WTC11 (cell line): ENCODE measurements around the gene GPC5. TPM values are rescaled to one million over a fixed set of nuclear protein-coding genes. Genes with fewer than 3 reads are reported as not detected.

Experiments
- ATAC-seq: fragments of 200-7000 bp; cut with Tn5 transposase; 2 replicates; pipeline ENCODE4 v1.10.0; 2021; ENCODE audit warnings: mild to moderate bottlenecking, moderate library complexity
- CTCF ChIA-PET: fragments of 300-600 bp; sonication (Branson Sonifier 250); formaldehyde crosslinking; loops from one replicate; lab custom pipeline; 2021; ENCODE audit warnings: antibody characterized with exemption; lab: Charles Lee
- POLR2A ChIA-PET: fragments of 350-600 bp; sonication (Branson Sonifier 250); formaldehyde crosslinking; loops from one replicate; lab custom pipeline; 2021; ENCODE audit warnings: antibody characterized with exemption; lab: Charles Lee
- DNase-seq: peaks from one replicate; pipeline ENCODE4 v3.0.0; 2021; ENCODE audit warnings: low spot score
- H3K27ac Mint-ChIP-seq: 2 replicates; pipeline ENCODE4 v1.8.0; 2021; ENCODE audit warnings: mixed read lengths
- H3K27me3 Mint-ChIP-seq: 2 replicates; pipeline ENCODE4 v1.8.0; 2021; ENCODE audit warnings: low read depth, mild to moderate bottlenecking, moderate library complexity, mixed read lengths
- H3K36me3 Mint-ChIP-seq: 2 replicates; pipeline ENCODE4 v1.8.0; 2021; ENCODE audit warnings: mixed read lengths
- H3K4me1 Mint-ChIP-seq: 2 replicates; pipeline ENCODE4 v1.8.0; 2022; ENCODE audit warnings: mixed read lengths
- H3K4me3 Mint-ChIP-seq: 2 replicates; pipeline ENCODE4 v1.8.0; 2021; ENCODE audit warnings: mild to moderate bottlenecking, moderate library complexity, mixed read lengths
- H3K9me3 Mint-ChIP-seq: 2 replicates; pipeline ENCODE4 v1.8.0; 2021; ENCODE audit warnings: mixed read lengths
- CREB1 ChIP-seq: sonication (generic); formaldehyde crosslinking; IDR thresholded peaks from 2 replicates; pipeline ENCODE4 v1.8.0; 2023; ENCODE audit warnings: mild to moderate bottlenecking, missing genetic modification reagents
- EMX1 ChIP-seq: fragments of 250-450 bp; sonication (Bioruptor Pico); IDR thresholded peaks from 2 replicates; pipeline ENCODE4 v1.8.0; 2021; ENCODE audit warnings: mild to moderate bottlenecking
- FOXP1 ChIP-seq: sonication (generic); formaldehyde crosslinking; IDR thresholded peaks from 2 replicates; pipeline ENCODE4 v1.8.0; 2022; ENCODE audit warnings: missing genetic modification reagents, mild to moderate bottlenecking, moderate library complexity, borderline replicate concordance
- GABPB1 ChIP-seq: sonication (generic); formaldehyde crosslinking; IDR thresholded peaks from 2 replicates; pipeline ENCODE4 v1.8.1; 2023; ENCODE audit warnings: mild to moderate bottlenecking, missing genetic modification reagents
- GRHL2 ChIP-seq: fragments of 250-450 bp; sonication (Bioruptor Pico); IDR thresholded peaks from 2 replicates; pipeline ENCODE4 v1.8.0; 2022; ENCODE audit warnings: mild to moderate bottlenecking, moderate library complexity; ENCODE audit not compliant: insufficient replicate concordance, severe bottlenecking
- KAT7 ChIP-seq: sonication (generic); formaldehyde crosslinking; IDR thresholded peaks from 2 replicates; pipeline ENCODE4 v1.8.1; 2023; ENCODE audit warnings: missing genetic modification reagents, mild to moderate bottlenecking, borderline replicate concordance
- MYBL2 ChIP-seq: sonication (generic); formaldehyde crosslinking; IDR thresholded peaks from 2 replicates; pipeline ENCODE4 v1.8.1; 2023; ENCODE audit warnings: mild to moderate bottlenecking, moderate library complexity, missing genetic modification reagents
- NFATC4 ChIP-seq: fragments of 250-450 bp; sonication (Bioruptor Pico); IDR thresholded peaks from 2 replicates; pipeline ENCODE4 v1.9.0; 2021; ENCODE audit warnings: mild to moderate bottlenecking
- NR3C1 ChIP-seq: sonication (generic); formaldehyde crosslinking; conservative IDR thresholded peaks from 2 replicates; pipeline ENCODE4 v1.8.1; 2023; ENCODE audit warnings: low read depth, mild to moderate bottlenecking, missing genetic modification reagents
- OVOL2 ChIP-seq: fragments of 250-450 bp; sonication (Bioruptor Pico); IDR thresholded peaks from 2 replicates; pipeline ENCODE4 v1.9.0; 2021; ENCODE audit warnings: mild to moderate bottlenecking, borderline replicate concordance
- SMAD4 ChIP-seq: sonication (generic); formaldehyde crosslinking; IDR thresholded peaks from 2 replicates; pipeline ENCODE4 v1.8.0; 2022; ENCODE audit warnings: mild to moderate bottlenecking, missing genetic modification reagents
- SOX15 ChIP-seq: fragments of 250-450 bp; sonication (Bioruptor Pico); IDR thresholded peaks from 2 replicates; pipeline ENCODE4 v1.9.0; 2021; ENCODE audit warnings: mild to moderate bottlenecking
- TCF7 ChIP-seq: sonication (generic); formaldehyde crosslinking; IDR thresholded peaks from 2 replicates; pipeline ENCODE4 v1.8.0; 2022; ENCODE audit warnings: mild to moderate bottlenecking, low read depth, missing genetic modification reagents, moderate library complexity
- ZNF219 ChIP-seq: sonication (generic); formaldehyde crosslinking; IDR thresholded peaks from 2 replicates; pipeline ENCODE4 v1.8.0; 2023; ENCODE audit warnings: missing genetic modification reagents, mild to moderate bottlenecking, borderline replicate concordance
- ZNF263 ChIP-seq: sonication (generic); formaldehyde crosslinking; IDR thresholded peaks from 2 replicates; pipeline ENCODE4 v1.8.1; 2022; ENCODE audit warnings: low read depth, mild to moderate bottlenecking, moderate library complexity, missing genetic modification reagents
- ZNF396 ChIP-seq: fragments of 250-450 bp; sonication (Bioruptor Pico); IDR thresholded peaks from 2 replicates; pipeline ENCODE4 v1.8.0; 2021; ENCODE audit warnings: mild to moderate bottlenecking, moderate library complexity, borderline replicate concordance
- ZNF671 ChIP-seq: fragments of 250-450 bp; sonication (Bioruptor Pico); IDR thresholded peaks from 2 replicates; pipeline ENCODE4 v1.8.0; 2021; ENCODE audit warnings: mild to moderate bottlenecking
- total RNA-seq: library from RNA; stranded (reverse); gene quantifications from 3 replicates; pipeline ENCODE4 v1.2.3, GENCODE V29; 2021
- TF ChIP-seq, protein P1 (sequence below): fragments of 250-450 bp; sonication (Bioruptor Pico); IDR thresholded peaks from 2 replicates; pipeline ENCODE4 v1.9.0; 2021; ENCODE audit warnings: mild to moderate bottlenecking, borderline replicate concordance
- TF ChIP-seq, protein P2 (sequence below): sonication (generic); formaldehyde crosslinking; IDR thresholded peaks from 2 replicates; pipeline ENCODE4 v1.8.0; 2022; ENCODE audit warnings: mild to moderate bottlenecking, missing genetic modification reagents
- TF ChIP-seq, protein P3 (sequence below): fragments of 200-600 bp; IDR thresholded peaks from 2 replicates; pipeline ENCODE4 v1.8.0; 2022; ENCODE audit warnings: antibody characterized with exemption
- TF ChIP-seq, protein P4 (sequence below): sonication (generic); formaldehyde crosslinking; IDR thresholded peaks from 2 replicates; pipeline ENCODE4 v1.8.1; 2022; ENCODE audit warnings: low read depth, missing genetic modification reagents, borderline replicate concordance
- TF ChIP-seq, protein P5 (sequence below): sonication (generic); formaldehyde crosslinking; IDR thresholded peaks from 2 replicates; pipeline ENCODE4 v1.8.1; 2023; ENCODE audit warnings: mild to moderate bottlenecking, missing genetic modification reagents, moderate library complexity
- TF ChIP-seq, protein P6 (sequence below): sonication (generic); formaldehyde crosslinking; IDR thresholded peaks from 2 replicates; pipeline ENCODE4 v1.8.1; 2023; ENCODE audit warnings: mild to moderate bottlenecking, missing genetic modification reagents, borderline replicate concordance

Gene GPC5
- total RNA-seq, 1 experiment from 2014 or later: 0.46 TPM

DNA sequence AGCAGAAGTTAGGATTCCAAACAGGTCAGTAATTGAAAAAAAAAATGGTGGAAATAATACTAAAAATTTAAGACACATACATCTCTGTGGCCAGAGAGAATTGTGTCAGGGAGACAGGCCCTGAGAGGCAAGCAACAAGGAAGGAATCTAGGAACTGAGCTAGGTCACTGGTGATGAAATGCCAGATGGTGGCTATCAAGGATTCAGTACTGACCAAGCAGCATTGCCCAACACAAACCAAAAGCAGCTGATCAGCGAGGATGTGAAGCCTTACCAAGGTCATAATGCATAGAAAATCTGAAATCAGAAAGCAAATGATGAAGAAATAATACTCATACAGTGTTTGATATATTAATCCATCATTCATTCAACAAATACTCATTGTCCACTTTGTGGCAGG lies 905.0 kb downstream of the GPC5 start:
- TF ChIP-seq SOX15 (CRISPR knock-in tag) (no peak), CREB1 (CRISPR knock-in tag) (no peak), GRHL2 (CRISPR knock-in tag) (no peak), ZNF396 (CRISPR knock-in tag) (no peak), GABPB1 (CRISPR knock-in tag) (no peak), SMAD4 (CRISPR knock-in tag) (no peak), FOXP1 (no peak), ZNF263 (CRISPR knock-in tag) (no peak), KAT7 (no peak), ZNF671 (no peak), OVOL2 (no peak), TCF7 (no peak)
- TF ChIP-seq, protein P1, sequence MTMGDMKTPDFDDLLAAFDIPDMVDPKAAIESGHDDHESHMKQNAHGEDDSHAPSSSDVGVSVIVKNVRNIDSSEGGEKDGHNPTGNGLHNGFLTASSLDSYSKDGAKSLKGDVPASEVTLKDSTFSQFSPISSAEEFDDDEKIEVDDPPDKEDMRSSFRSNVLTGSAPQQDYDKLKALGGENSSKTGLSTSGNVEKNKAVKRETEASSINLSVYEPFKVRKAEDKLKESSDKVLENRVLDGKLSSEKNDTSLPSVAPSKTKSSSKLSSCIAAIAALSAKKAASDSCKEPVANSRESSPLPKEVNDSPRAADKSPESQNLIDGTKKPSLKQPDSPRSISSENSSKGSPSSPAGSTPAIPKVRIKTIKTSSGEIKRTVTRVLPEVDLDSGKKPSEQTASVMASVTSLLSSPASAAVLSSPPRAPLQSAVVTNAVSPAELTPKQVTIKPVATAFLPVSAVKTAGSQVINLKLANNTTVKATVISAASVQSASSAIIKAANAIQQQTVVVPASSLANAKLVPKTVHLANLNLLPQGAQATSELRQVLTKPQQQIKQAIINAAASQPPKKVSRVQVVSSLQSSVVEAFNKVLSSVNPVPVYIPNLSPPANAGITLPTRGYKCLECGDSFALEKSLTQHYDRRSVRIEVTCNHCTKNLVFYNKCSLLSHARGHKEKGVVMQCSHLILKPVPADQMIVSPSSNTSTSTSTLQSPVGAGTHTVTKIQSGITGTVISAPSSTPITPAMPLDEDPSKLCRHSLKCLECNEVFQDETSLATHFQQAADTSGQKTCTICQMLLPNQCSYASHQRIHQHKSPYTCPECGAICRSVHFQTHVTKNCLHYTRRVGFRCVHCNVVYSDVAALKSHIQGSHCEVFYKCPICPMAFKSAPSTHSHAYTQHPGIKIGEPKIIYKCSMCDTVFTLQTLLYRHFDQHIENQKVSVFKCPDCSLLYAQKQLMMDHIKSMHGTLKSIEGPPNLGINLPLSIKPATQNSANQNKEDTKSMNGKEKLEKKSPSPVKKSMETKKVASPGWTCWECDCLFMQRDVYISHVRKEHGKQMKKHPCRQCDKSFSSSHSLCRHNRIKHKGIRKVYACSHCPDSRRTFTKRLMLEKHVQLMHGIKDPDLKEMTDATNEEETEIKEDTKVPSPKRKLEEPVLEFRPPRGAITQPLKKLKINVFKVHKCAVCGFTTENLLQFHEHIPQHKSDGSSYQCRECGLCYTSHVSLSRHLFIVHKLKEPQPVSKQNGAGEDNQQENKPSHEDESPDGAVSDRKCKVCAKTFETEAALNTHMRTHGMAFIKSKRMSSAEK (CRISPR knock-in tag): no peak
- TF ChIP-seq, protein P2, sequence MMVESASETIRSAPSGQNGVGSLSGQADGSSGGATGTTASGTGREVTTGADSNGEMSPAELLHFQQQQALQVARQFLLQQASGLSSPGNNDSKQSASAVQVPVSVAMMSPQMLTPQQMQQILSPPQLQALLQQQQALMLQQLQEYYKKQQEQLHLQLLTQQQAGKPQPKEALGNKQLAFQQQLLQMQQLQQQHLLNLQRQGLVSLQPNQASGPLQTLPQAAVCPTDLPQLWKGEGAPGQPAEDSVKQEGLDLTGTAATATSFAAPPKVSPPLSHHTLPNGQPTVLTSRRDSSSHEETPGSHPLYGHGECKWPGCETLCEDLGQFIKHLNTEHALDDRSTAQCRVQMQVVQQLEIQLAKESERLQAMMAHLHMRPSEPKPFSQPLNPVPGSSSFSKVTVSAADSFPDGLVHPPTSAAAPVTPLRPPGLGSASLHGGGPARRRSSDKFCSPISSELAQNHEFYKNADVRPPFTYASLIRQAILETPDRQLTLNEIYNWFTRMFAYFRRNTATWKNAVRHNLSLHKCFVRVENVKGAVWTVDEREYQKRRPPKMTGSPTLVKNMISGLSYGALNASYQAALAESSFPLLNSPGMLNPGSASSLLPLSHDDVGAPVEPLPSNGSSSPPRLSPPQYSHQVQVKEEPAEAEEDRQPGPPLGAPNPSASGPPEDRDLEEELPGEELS: no peak
- TF ChIP-seq, protein P3, sequence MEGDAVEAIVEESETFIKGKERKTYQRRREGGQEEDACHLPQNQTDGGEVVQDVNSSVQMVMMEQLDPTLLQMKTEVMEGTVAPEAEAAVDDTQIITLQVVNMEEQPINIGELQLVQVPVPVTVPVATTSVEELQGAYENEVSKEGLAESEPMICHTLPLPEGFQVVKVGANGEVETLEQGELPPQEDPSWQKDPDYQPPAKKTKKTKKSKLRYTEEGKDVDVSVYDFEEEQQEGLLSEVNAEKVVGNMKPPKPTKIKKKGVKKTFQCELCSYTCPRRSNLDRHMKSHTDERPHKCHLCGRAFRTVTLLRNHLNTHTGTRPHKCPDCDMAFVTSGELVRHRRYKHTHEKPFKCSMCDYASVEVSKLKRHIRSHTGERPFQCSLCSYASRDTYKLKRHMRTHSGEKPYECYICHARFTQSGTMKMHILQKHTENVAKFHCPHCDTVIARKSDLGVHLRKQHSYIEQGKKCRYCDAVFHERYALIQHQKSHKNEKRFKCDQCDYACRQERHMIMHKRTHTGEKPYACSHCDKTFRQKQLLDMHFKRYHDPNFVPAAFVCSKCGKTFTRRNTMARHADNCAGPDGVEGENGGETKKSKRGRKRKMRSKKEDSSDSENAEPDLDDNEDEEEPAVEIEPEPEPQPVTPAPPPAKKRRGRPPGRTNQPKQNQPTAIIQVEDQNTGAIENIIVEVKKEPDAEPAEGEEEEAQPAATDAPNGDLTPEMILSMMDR: no peak
- no peak overlapping the region for H3K27ac Mint-ChIP-seq
- no peak overlapping the region for H3K4me3 Mint-ChIP-seq
- no peaks in the 10 kb centered on the region for H3K36me3 Mint-ChIP-seq
- H3K9me3 Mint-ChIP-seq: no peaks in the 10 kb centered on the region
- ChIA-PET POLR2A (no interaction called here), CTCF (no interaction called here)
- no peak for ATAC-seq
- no peaks in the 10 kb centered on the region for H3K27me3 Mint-ChIP-seq
- DNase-seq: no peak
- H3K4me1 Mint-ChIP-seq: peaks cover 25% of the 10 kb centered on the region

DNA sequence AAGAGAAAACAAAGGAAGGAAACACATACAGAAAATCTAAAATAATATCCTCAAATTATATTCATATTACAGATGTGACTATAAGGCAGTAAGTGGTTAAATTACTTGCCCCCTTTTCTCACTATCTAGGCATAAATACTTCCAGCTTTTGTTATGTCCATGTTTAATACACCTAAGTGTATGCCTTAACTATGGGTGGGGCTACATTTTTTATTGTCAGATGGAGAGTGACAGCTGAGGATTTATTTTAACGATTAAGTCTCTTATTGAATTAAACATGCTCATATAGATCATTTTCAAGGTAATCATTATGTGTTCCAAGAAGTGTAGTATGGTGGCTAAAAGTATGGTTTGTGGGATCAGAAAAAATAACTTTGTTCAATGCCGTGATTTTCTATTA lies 909.3 kb downstream of the GPC5 start:
- H3K4me3 Mint-ChIP-seq: no peak overlapping the region
- no peak for ATAC-seq
- CTCF ChIA-PET: no interaction called here
- TF ChIP-seq EMX1: no peak
- no peak for TF ChIP-seq NR3C1 (CRISPR knock-in tag)
- TF ChIP-seq ZNF219: no peak
- TF ChIP-seq, protein P4, sequence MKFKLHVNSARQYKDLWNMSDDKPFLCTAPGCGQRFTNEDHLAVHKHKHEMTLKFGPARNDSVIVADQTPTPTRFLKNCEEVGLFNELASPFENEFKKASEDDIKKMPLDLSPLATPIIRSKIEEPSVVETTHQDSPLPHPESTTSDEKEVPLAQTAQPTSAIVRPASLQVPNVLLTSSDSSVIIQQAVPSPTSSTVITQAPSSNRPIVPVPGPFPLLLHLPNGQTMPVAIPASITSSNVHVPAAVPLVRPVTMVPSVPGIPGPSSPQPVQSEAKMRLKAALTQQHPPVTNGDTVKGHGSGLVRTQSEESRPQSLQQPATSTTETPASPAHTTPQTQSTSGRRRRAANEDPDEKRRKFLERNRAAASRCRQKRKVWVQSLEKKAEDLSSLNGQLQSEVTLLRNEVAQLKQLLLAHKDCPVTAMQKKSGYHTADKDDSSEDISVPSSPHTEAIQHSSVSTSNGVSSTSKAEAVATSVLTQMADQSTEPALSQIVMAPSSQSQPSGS (CRISPR knock-in tag): no peak
- no peak for TF ChIP-seq MYBL2 (CRISPR knock-in tag)
- no peak for TF ChIP-seq NFATC4 (CRISPR knock-in tag)
- TF ChIP-seq, protein P5, sequence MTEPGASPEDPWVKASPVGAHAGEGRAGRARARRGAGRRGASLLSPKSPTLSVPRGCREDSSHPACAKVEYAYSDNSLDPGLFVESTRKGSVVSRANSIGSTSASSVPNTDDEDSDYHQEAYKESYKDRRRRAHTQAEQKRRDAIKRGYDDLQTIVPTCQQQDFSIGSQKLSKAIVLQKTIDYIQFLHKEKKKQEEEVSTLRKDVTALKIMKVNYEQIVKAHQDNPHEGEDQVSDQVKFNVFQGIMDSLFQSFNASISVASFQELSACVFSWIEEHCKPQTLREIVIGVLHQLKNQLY: no peak
- TF ChIP-seq, protein P6, sequence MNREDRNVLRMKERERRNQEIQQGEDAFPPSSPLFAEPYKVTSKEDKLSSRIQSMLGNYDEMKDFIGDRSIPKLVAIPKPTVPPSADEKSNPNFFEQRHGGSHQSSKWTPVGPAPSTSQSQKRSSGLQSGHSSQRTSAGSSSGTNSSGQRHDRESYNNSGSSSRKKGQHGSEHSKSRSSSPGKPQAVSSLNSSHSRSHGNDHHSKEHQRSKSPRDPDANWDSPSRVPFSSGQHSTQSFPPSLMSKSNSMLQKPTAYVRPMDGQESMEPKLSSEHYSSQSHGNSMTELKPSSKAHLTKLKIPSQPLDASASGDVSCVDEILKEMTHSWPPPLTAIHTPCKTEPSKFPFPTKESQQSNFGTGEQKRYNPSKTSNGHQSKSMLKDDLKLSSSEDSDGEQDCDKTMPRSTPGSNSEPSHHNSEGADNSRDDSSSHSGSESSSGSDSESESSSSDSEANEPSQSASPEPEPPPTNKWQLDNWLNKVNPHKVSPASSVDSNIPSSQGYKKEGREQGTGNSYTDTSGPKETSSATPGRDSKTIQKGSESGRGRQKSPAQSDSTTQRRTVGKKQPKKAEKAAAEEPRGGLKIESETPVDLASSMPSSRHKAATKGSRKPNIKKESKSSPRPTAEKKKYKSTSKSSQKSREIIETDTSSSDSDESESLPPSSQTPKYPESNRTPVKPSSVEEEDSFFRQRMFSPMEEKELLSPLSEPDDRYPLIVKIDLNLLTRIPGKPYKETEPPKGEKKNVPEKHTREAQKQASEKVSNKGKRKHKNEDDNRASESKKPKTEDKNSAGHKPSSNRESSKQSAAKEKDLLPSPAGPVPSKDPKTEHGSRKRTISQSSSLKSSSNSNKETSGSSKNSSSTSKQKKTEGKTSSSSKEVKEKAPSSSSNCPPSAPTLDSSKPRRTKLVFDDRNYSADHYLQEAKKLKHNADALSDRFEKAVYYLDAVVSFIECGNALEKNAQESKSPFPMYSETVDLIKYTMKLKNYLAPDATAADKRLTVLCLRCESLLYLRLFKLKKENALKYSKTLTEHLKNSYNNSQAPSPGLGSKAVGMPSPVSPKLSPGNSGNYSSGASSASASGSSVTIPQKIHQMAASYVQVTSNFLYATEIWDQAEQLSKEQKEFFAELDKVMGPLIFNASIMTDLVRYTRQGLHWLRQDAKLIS (CRISPR knock-in tag): no peak

More for the DNA sequence above, 909.3 kb downstream of the GPC5 start:
- H3K36me3 Mint-ChIP-seq: no peaks in the 10 kb centered on the region
- no peak overlapping the region for H3K27ac Mint-ChIP-seq
- POLR2A ChIA-PET: no interaction called here
- no peaks in the 10 kb centered on the region for H3K9me3 Mint-ChIP-seq
- H3K4me1 Mint-ChIP-seq: peaks cover 11% of the 10 kb centered on the region
- no peak for DNase-seq
- H3K27me3 Mint-ChIP-seq: no peaks in the 10 kb centered on the region
